22Rv1 (cell line): Measurements from ENCODE around the gene UBC.

Experiments used
- H3K27ac ChIP-seq: fragments of 450-650 bp; 2 replicates; pipeline ENCODE4 v1.5.1; 2017
- ZFX ChIP-seq: fragments of 450-650 bp; IDR thresholded peaks from 2 replicates; pipeline ENCODE4 v1.6.1; 2017; ENCODE audit warnings: antibody characterized with exemption, borderline replicate concordance
- TF ChIP-seq, protein P1 (sequence below): fragments of 450-650 bp; IDR thresholded peaks from 2 replicates; pipeline ENCODE4 v1.5.1; 2017; ENCODE audit warnings: mild to moderate bottlenecking

The UBC gene

DNA sequence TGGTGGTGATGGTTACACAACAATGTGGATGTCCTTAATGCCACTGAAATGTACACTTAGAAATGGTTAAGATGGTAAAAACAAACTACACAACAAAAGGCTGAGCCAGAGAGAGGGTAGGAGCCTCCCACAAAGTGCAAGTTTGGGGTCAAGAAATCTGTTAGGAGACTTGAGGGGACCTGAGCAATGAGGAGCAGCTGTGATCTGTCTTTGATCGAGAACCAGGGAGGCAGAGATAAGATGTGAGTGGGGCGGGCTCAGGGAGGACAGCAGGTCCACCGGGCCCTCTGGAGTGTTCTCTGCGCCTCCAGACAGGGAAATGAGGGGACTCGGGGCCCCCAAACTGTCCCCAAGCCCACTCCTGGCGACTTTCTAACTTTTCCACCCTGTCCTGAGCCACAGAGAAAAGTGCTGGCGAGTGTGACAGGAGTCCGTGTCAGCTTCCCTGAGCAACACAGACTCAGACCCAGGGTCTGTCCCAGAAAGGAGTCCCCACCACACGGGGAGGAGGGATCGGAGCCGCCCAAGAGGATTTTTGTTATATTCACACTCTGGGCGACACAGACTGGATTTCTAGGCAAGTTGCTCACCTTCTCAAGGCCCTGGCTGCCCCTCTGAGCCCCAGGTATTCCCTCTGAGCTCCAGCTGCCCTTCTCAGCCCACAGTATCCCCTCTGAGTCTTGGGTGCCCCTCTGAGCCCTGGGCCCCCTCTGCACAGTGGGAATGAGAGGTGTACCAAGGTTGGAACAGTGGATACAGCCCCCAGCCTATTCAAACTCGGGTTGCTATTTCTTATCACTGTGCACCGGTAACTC, 39.3 kb downstream of the UBC start:
- peak overlapping the region; percentile 5; the same call in 1 of the 2 replicates for H3K27ac ChIP-seq
- TF ChIP-seq ZFX, result no peak
- TF ChIP-seq, protein P1, sequence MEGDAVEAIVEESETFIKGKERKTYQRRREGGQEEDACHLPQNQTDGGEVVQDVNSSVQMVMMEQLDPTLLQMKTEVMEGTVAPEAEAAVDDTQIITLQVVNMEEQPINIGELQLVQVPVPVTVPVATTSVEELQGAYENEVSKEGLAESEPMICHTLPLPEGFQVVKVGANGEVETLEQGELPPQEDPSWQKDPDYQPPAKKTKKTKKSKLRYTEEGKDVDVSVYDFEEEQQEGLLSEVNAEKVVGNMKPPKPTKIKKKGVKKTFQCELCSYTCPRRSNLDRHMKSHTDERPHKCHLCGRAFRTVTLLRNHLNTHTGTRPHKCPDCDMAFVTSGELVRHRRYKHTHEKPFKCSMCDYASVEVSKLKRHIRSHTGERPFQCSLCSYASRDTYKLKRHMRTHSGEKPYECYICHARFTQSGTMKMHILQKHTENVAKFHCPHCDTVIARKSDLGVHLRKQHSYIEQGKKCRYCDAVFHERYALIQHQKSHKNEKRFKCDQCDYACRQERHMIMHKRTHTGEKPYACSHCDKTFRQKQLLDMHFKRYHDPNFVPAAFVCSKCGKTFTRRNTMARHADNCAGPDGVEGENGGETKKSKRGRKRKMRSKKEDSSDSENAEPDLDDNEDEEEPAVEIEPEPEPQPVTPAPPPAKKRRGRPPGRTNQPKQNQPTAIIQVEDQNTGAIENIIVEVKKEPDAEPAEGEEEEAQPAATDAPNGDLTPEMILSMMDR, result no peak

DNA sequence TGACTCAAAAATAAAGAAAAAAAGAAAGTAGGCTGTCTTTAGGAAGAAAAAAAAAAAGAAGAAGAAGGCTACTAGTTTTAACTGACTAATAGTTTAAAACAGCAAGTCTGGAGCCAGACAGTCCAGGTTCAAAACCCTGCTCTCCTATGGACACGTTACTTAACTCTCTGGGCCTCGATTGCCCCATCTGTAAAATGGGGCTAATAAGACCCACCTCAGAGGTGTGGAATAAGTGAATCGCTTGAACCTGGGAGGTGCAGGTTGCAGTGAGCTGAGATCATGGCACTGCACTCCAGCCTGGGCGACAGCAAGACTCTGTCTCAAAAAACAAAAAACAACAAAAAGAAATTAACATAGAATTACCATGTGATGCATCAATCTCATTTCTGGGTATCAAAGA, 40.3 kb downstream of the UBC start:
- TF ChIP-seq, protein P1, result no peak
- no peak for TF ChIP-seq ZFX
- H3K27ac ChIP-seq, result no peak overlapping the region

DNA sequence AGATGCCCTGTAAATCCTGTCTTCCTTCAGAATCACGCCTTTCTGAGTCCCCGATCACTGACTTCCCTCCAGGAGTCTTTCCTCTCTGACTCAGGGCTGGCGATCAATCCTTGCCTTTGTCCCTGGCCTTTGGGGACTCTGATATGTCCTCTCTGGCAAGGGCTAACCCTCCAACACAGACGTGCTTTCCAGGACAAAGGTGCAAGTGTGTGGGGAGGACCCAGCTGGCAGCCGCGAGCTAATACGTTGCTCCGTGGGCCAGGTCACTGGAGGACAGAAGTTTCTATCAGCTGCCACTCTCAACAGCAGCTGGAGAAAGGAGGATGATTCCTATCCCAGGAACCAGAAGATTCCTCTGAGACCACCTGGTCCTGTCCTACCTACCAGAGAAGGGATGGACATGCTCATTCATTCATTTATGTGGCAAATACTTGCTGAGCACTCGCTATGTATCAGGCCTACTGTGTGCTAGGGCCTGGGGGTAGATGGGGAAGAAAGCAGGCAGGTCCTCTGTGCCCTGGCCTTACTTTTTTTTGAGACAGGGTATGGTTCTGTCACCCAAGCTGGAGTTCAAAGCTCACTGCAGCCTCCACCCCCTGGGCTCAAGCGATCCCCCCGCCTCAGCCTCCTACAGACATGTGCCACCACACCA, 42.3 kb downstream of the UBC start:
- TF ChIP-seq, protein P1, result no peak
- no peak for TF ChIP-seq ZFX
- H3K27ac ChIP-seq, result no peak overlapping the region

DNA sequence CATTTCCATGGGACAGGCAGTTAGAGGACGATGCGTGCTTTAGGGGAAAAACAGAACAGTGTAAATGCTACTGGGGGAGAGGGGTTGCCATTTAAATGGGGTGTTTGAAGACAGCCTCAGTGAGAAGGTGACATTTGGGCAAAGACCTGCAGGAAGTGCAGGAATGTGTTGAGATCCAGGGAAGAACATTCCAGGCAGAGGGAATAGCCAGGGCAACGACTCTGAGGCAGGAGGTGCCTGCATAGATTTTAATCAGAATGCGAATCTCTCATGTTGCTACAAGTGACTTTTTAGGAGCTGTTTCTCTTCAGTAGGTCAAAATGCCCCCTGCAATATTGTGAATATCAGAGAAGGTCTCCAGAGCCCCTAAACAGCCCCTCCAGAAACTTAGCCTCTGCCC, 43.2 kb downstream of the UBC start:
- TF ChIP-seq ZFX, result no peak
- TF ChIP-seq, protein P1, result no peak
- H3K27ac ChIP-seq, result no peak overlapping the region

DNA sequence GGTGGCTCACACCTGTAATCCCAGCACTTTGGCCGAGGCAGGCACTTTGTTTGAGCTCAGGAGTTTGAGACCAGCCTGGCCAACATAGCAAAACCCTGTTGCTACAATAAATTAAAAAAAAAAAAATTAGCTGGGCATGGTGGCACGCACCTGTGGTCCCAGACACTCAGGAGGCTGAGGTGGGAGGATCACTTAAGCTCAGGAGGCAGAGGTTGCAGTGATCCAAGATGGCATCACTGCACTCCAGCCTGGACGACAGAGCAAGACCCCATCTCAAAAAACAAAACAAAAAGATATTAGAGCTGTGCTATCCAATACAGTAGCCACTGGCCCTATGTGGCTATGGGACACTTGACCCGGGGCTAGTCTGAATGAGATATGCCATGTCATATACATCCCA, 43.9 kb downstream of the UBC start:
- no peak for TF ChIP-seq ZFX
- TF ChIP-seq, protein P1, result no peak

DNA sequence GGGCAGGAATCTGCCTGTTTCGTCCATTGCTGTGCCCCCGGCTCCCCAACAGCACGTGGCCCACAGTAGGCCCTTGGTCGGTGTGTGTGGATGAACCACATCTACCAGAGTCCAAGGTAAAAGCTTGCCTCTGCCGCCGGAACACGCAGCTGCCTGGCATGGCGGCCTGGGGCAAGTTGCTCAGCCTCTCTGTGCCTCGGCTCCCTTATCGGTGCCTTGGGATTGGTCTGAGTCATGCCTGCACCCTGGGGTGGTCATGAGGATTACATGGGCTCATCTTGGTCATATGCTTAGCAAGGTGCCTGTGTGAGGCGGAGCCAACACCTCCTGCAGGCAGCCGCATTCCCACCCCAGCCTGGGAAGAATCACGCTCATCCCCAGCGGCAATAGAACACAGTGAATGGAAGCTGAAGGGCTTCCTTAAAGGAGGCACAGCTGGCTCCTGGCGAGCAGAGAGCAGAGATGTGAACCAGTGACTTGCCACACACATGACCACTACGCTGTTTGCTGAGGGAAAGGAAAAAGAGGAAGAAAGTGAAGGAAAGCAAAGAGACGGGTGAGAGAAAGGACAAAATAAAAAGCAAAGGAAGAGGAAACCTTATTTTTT, 45.3 kb downstream of the UBC start:
- no peak overlapping the region for H3K27ac ChIP-seq
- TF ChIP-seq, protein P1, result no peak
- no peak for TF ChIP-seq ZFX

More for the DNA sequence above, 43.9 kb downstream of the UBC start:
- no peak overlapping the region for H3K27ac ChIP-seq
